Activated naive CD8-positive, alpha-beta T cell treated with anti-CD3 and anti-CD28 coated beads, Interleukin-2, amount 10 ng/mL, durations not matched to agents 7 days and 5 days (primary cell): Measurements from ENCODE around the gene LECT2. TPM values are rescaled to one million over a fixed set of nuclear protein-coding genes. Genes with fewer than 3 reads are reported as not detected.

Experiments used
- ATAC-seq: fragments of 150-1000 bp; cut with Tn5 transposase; one replicate; pipeline ENCODE4 v1.10.0; 2021; ENCODE audit warnings: low read depth, moderate library complexity
- POLR2A ChIA-PET: fragments of 350-600 bp; sonication (Branson Sonifier 250); formaldehyde crosslinking; loops from one replicate; lab custom pipeline; 2021; ENCODE audit warnings: antibody characterized with exemption; lab: Charles Lee
- DNase-seq: peaks from one replicate; pipeline ENCODE4 v3.0.0; 2021
- H3K27ac Mint-ChIP-seq: one replicate; pipeline ENCODE4 v1.8.0; 2022; ENCODE audit warnings: mild to moderate bottlenecking, mixed read lengths
- H3K27me3 Mint-ChIP-seq: one replicate; pipeline ENCODE4 v1.8.0; 2022; ENCODE audit warnings: mild to moderate bottlenecking, moderate library complexity, mixed read lengths
- H3K36me3 Mint-ChIP-seq: one replicate; pipeline ENCODE4 v1.8.0; 2021; ENCODE audit warnings: mild to moderate bottlenecking, mixed read lengths
- H3K4me1 Mint-ChIP-seq: one replicate; pipeline ENCODE4 v1.8.0; 2021; ENCODE audit warnings: mixed read lengths
- H3K4me3 Mint-ChIP-seq: one replicate; pipeline ENCODE4 v1.8.0; 2022; ENCODE audit warnings: mild to moderate bottlenecking, moderate library complexity, mixed read lengths
- H3K9me3 Mint-ChIP-seq: one replicate; pipeline ENCODE4 v1.8.0; 2021; ENCODE audit warnings: mixed read lengths
- total RNA-seq, 2 experiments: library from RNA; stranded (reverse); gene quantifications; one replicate each; pipeline ENCODE4 v1.2.3, GENCODE V29; 2021

The LECT2 gene
- total RNA-seq, 2 experiments from 2014 or later = not detected

DNA sequence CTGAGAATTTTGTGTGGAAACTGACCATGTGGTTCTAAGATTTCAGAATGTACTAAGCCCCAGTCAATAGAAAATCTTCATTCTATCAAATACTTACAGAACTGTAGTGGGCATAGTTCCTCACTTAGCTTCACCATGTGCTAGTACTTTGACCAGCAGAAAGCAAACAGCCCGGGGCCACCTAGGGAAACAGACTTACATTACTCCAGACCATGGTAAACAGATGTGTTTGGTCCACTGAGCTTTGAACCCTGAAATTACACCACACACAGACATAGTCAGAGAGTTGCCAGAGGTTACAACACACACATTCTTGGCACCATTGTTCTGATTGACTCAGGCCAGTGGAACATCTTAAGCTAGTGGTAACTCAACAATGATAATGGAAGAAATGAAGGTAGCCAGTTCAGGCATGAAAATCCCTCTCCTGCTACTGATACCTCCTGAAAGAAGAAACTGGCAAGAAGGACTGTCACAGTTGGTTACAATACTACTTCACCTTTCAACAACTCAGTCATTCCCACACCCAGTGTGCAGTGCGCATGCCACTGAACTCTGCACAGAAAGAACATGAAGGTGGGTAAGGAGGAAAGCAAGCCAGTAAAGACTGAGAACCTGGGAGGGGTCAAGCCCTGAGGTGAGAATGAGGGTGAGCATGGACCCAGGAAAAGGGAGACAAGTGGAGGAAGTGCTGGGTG lies 18.7 kb upstream of the LECT2 start:
- DNase-seq (no peak), ATAC-seq (no peak)
- Mint-ChIP-seq H3K4me1 (no peaks in the 10 kb centered on the region), H3K36me3 (no peaks in the 10 kb centered on the region), H3K9me3 (no peaks in the 10 kb centered on the region), H3K4me3 (no peak overlapping the region), H3K27me3 (peaks cover 35% of the 10 kb centered on the region), H3K27ac (no peak overlapping the region)
- POLR2A ChIA-PET = no interaction called here

DNA sequence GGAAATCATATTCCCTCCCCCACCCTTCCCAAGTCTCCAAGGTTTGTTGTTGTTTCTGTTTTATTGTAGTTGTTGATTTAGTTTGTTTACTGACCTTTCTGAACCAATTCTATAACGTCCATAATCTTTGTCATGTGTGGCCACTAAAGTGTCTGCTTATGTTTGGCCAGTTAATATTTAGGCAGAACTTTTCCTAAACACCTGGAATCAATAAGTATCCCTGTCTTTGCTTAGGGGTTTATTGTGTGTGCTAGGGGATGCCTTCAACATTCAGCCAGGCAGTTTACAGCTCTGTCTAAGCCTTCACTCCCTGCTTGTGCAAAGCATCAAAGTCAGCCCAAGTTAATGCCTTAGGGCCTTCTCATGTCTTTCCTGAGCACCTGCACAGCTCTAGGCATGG lies 16.9 kb upstream of the LECT2 start:
- Mint-ChIP-seq H3K27me3 (peaks cover 31% of the 10 kb centered on the region), H3K9me3 (no peaks in the 10 kb centered on the region), H3K4me1 (no peaks in the 10 kb centered on the region), H3K27ac (no peak overlapping the region), H3K36me3 (no peaks in the 10 kb centered on the region), H3K4me3 (no peak overlapping the region)
- POLR2A ChIA-PET = no interaction called here
- DNase-seq (no peak), ATAC-seq (no peak)

DNA sequence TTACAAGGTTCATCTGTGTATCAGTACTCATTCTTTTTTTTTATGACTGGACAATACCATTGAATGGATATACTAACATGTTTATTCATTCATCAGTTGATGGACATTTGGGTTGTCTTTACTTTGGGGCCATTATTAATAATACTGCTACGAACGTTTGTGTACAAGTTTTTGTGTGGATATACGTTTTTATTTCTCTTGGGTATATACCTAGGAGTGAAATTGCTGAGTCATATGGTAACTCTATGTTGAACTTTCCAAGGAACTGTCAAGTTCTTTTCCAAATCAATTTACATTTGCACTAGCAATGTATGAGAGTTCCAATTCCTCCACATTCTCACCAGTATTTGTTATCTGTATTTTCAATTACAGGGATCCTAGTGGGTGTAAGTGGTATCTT lies 12.0 kb upstream of the LECT2 start:
- H3K4me1 Mint-ChIP-seq = no peaks in the 10 kb centered on the region
- no peak overlapping the region for H3K27ac Mint-ChIP-seq
- H3K4me3 Mint-ChIP-seq = no peak overlapping the region
- no peaks in the 10 kb centered on the region for H3K36me3 Mint-ChIP-seq
- H3K27me3 Mint-ChIP-seq = peaks cover 13% of the 10 kb centered on the region
- ATAC-seq = no peak
- no peak for DNase-seq
- H3K9me3 Mint-ChIP-seq = no peaks in the 10 kb centered on the region
- POLR2A ChIA-PET = no interaction called here

DNA sequence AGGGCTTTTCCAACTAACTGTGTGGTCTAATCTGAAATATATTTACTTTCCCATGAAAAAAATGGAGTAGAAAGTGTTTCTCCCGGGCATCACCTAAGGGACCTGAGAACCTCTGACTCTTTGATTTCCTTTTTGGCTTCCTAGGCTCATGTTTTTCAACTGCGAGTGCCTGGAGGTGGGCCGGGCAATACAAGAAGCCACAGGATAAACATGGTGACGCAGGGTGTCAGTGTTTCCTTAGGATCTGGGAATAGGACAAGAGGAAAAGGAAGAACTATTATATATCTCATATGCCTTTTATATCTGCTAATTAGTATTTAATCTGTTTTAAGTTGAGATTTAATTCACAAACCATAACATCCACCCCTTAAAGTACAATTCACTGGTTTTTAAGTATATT lies 11.4 kb upstream of the LECT2 start:
- Mint-ChIP-seq H3K9me3 (no peaks in the 10 kb centered on the region), H3K4me1 (no peaks in the 10 kb centered on the region), H3K27me3 (peaks cover 13% of the 10 kb centered on the region), H3K36me3 (no peaks in the 10 kb centered on the region), H3K4me3 (no peak overlapping the region), H3K27ac (no peak overlapping the region)
- POLR2A ChIA-PET = no interaction called here
- ATAC-seq = no peak
- no peak for DNase-seq

DNA sequence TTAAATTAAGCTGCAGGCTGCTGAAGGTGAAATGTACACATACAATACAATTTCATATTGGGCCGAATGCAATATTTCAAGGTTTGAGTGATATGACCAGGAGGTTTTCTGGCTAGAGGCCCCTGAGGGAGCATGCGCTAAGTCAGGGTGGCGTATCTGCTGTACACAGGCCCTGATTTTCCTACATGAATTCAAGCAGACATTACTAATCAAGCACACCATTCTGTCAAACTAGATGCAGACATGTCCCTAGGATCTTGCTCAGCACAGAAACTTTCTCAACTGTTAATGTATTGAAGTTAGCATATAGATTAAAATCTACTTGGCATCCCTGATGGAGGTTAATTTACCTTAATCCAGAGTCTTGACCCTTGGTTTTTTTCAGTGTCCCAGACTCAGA lies 10.7 kb upstream of the LECT2 start:
- no peaks in the 10 kb centered on the region for H3K9me3 Mint-ChIP-seq
- no peak for DNase-seq
- peaks cover 14% of the 10 kb centered on the region for H3K27me3 Mint-ChIP-seq
- POLR2A ChIA-PET = no interaction called here
- H3K36me3 Mint-ChIP-seq = no peaks in the 10 kb centered on the region
- no peak overlapping the region for H3K4me3 Mint-ChIP-seq
- no peaks in the 10 kb centered on the region for H3K4me1 Mint-ChIP-seq
- H3K27ac Mint-ChIP-seq = no peak overlapping the region
- ATAC-seq = no peak

DNA sequence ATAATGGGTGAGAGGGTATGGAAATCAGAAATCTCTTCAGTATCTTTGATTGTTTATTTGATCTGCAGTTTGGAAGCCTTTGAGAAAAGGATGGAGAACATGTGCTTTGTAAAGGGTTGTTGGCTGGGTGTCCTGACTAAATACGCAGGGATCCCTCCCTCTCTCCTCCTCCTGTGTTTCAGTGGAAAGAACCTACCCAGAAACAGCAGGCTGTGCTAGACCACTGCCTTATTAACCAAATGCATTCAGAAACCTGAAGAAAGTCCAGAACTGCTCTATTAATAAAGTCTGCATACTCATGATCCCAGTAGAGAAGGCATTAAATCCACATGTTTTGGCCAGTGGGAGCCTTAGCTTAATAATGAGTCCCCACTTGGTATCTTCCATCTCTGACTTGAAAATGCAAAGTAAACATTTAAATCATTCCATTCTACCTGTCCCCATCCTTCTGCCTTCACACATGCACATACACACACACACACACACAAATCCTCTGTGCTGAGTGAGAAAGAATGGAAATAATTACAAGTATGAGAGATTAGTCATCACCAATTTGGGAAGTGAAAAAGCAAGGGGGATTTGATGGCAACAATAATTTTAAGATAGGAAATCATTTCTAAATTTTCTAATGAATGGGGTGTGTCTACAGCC lies 10.0 kb upstream of the LECT2 start:
- no peak for ATAC-seq
- POLR2A ChIA-PET = no interaction called here
- peaks cover 14% of the 10 kb centered on the region for H3K27me3 Mint-ChIP-seq

DNA sequence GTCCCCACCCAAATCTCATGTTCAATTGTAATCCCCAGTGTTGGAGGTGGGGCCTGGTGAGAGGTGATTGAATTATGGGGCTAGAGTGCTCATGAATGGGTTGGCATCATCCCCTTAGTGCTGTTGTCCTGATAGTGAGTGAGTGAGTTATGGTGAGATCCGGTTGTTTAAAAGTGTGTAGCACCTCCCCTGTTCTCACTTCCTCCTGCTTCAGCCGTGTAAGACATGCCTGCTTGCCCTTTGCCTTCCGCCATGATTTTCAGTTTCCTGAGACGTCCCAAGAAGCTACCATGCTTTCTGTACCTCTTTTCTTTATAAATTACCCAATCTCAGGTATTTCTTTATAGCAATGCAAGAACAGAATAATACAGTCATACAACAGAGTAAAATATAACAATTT lies 742 bp upstream of the LECT2 start:
- no peak for DNase-seq
- POLR2A ChIA-PET = no interaction called here
- ATAC-seq = no peak
- Mint-ChIP-seq H3K27ac (no peak overlapping the region), H3K4me1 (no peaks in the 10 kb centered on the region), H3K27me3 (peaks cover 4% of the 10 kb centered on the region), H3K9me3 (no peaks in the 10 kb centered on the region), H3K36me3 (no peaks in the 10 kb centered on the region), H3K4me3 (no peak overlapping the region)

More for the DNA sequence above, 10.0 kb upstream of the LECT2 start:
- H3K4me1 Mint-ChIP-seq = no peaks in the 10 kb centered on the region
- no peak overlapping the region for H3K4me3 Mint-ChIP-seq
- no peak overlapping the region for H3K27ac Mint-ChIP-seq
- DNase-seq = no peak
- H3K9me3 Mint-ChIP-seq = no peaks in the 10 kb centered on the region
- no peaks in the 10 kb centered on the region for H3K36me3 Mint-ChIP-seq

DNA sequence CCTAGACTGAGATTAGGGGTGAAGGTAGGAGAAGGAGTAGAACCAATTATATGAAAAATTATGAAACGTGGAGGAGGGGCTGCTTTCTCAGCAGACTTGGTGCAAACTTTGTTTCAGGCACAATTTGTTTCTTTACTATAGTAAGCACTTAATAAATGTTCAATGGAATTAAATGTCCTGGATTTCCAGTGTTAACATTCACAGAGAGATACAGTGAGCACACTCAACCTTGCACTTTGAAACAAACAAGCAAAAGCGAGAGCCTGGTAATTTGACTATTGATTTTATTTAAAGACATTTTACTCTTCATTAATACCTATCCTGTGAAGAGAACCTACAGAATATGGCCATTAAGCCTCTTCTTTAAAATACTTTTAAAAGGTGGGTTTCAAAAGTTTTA lies 933 bp downstream of the LECT2 start:
- no peak overlapping the region for H3K4me3 Mint-ChIP-seq
- H3K36me3 Mint-ChIP-seq = no peaks in the 10 kb centered on the region
- DNase-seq (no peak), ATAC-seq (no peak)
- no peak overlapping the region for H3K27ac Mint-ChIP-seq
- H3K9me3 Mint-ChIP-seq = no peaks in the 10 kb centered on the region
- POLR2A ChIA-PET = no interaction called here
- peaks cover 6% of the 10 kb centered on the region for H3K27me3 Mint-ChIP-seq
- no peaks in the 10 kb centered on the region for H3K4me1 Mint-ChIP-seq

DNA sequence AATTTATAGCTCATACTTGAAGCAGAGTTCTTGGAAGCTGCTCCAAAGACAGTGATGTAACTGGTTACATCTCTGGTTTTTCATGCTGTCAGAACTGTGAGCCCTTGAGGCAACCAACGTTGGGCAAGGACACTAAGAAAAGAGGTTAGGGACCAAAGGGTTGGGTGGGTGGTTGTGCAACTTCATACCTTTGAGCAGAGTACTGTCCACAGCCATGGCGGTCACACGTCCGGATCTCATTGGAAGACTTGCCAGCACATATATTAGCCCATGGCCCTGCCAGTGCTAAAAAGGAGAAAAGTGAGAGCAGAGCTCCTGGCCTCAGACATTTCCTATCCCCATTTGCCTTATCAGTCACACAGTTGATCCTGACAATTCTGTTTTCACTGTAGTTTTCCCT lies 2.1 kb downstream of the LECT2 start:
- no peaks in the 10 kb centered on the region for H3K9me3 Mint-ChIP-seq
- H3K4me3 Mint-ChIP-seq = no peak overlapping the region
- ATAC-seq (no peak), DNase-seq (no peak)
- peaks cover 6% of the 10 kb centered on the region for H3K27me3 Mint-ChIP-seq
- POLR2A ChIA-PET = no interaction called here
- H3K4me1 Mint-ChIP-seq = no peaks in the 10 kb centered on the region
- no peaks in the 10 kb centered on the region for H3K36me3 Mint-ChIP-seq
- no peak overlapping the region for H3K27ac Mint-ChIP-seq

DNA sequence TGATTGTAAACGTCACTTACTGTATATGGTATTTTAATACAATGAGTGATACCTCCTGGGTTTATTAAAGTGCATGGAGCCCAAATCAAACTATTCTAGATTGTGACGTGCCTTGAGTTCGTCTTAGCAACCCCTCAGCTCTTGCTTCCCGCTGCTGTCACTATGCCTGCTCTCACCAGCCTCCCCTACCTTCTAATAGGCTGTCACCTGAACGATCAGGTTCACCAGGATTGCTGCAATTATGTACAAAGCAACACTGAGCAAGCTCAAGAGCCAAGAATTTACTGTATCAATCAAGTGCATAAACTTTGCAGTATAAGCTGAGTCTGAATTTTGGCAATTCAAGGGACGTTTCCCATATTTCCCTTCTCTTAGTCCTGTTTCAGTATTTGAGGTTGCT lies 3.0 kb downstream of the LECT2 start:
- no peaks in the 10 kb centered on the region for H3K9me3 Mint-ChIP-seq
- DNase-seq = no peak
- no peaks in the 10 kb centered on the region for H3K36me3 Mint-ChIP-seq
- no peak overlapping the region for H3K4me3 Mint-ChIP-seq
- no peak for ATAC-seq
- H3K27ac Mint-ChIP-seq = no peak overlapping the region
- no peaks in the 10 kb centered on the region for H3K4me1 Mint-ChIP-seq
- peaks cover 5% of the 10 kb centered on the region for H3K27me3 Mint-ChIP-seq
- POLR2A ChIA-PET = no interaction called here

DNA sequence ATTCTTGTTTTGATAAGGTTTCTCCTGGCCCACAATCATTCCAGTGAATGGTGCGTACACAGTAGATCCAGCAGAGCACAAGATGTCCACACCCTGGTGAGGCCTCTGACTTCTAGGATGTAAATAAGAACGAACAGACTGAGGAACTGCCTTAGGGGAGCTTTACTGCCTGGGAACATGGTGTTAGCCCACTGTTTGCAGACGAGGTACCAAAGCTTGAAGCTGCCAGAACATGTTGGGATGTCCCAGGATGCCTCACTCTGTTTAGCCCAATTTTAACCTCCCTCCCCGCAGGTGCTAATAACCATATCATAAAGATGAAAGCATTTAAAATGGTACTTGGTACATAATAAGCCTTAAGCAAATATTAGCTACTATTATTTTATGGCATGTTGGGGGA lies 3.5 kb downstream of the LECT2 start:
- Mint-ChIP-seq H3K36me3 (no peaks in the 10 kb centered on the region), H3K9me3 (no peaks in the 10 kb centered on the region), H3K27me3 (peaks cover 8% of the 10 kb centered on the region), H3K4me3 (no peak overlapping the region), H3K27ac (no peak overlapping the region), H3K4me1 (no peaks in the 10 kb centered on the region)
- POLR2A ChIA-PET = no interaction called here
- DNase-seq = no peak
- ATAC-seq = no peak

DNA sequence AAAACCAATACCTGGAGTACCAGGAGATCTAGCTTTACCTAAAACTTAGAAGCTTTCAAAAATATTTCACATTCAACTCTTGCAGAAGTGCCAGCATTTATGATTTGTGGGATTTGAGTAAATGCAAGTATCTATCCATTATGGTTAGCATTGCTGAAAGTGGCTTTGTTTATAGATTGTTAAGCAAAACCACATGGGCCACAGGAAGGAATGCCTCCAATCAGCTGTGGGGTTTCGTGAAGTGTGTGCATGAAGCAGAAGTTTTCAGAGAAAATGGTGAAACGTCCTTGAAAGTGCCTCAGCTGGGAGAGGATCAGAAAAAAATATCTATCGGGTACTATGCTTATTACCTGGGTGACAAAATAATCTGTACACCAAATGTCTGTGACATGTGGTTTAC lies 4.2 kb downstream of the LECT2 start:
- no peak overlapping the region for H3K4me3 Mint-ChIP-seq
- H3K4me1 Mint-ChIP-seq = no peaks in the 10 kb centered on the region
- DNase-seq (no peak), ATAC-seq (no peak)
- H3K36me3 Mint-ChIP-seq = no peaks in the 10 kb centered on the region
- H3K27ac Mint-ChIP-seq = no peak overlapping the region
- peaks cover 8% of the 10 kb centered on the region for H3K27me3 Mint-ChIP-seq
- no peaks in the 10 kb centered on the region for H3K9me3 Mint-ChIP-seq
- POLR2A ChIA-PET = no interaction called here

DNA sequence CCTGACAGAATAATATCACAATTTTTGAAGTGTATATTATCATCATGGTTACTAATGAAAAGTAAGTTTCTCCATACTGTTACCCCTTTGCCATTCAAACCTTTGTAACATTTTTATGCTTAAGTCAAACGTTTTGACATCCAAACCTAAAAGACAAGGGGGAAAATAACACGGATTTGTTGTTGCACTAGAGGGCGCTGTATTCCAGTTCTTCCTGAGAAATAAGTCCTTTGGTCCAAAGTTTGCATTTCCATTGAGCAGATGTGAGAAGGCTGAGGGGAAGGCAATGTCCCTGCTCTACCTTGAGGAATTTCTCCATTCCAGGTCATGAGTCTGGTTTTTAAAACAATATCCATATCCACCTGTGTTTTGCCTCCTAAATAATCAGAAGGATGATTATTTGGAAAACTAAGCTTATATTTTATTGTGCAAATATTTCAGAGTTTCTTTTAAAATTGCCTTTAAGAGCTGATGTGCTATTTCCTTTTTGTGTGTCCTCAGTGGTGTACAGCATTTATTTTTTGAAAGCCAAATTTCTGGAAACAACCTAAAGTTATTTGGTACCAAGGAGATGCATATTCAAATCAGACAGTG lies 9.7 kb downstream of the LECT2 start:
- Mint-ChIP-seq H3K27ac (no peak overlapping the region), H3K4me1 (no peaks in the 10 kb centered on the region), H3K4me3 (no peak overlapping the region), H3K36me3 (no peaks in the 10 kb centered on the region), H3K9me3 (no peaks in the 10 kb centered on the region), H3K27me3 (peaks cover 13% of the 10 kb centered on the region)
- no peak for ATAC-seq
- POLR2A ChIA-PET = no interaction called here
- no peak for DNase-seq

DNA sequence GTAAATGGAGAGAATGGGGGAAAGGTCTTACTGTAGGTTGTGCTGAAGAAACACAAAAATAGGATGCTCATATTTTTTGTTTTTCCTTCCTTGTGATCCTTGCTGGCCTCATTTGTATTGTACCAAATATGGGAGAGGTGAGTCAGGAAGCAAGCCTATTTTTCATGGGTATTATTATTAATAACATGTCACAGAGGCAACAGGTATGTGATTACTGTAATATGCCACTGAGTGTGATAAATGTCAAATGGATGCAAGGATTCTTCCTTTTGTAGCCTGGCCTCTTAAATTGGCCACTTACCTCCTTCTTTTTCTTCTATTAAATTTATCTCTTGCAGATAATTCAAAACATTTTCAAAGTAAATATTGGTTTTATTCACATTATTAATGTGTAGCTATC lies 10.2 kb downstream of the LECT2 start:
- Mint-ChIP-seq H3K4me3 (no peak overlapping the region), H3K36me3 (no peaks in the 10 kb centered on the region), H3K4me1 (no peaks in the 10 kb centered on the region), H3K27me3 (peaks cover 13% of the 10 kb centered on the region), H3K27ac (no peak overlapping the region), H3K9me3 (no peaks in the 10 kb centered on the region)
- ATAC-seq (no peak), DNase-seq (no peak)
- POLR2A ChIA-PET = no interaction called here
